ENCODE measurements around the gene TEX2. TPM values are rescaled to one million over a fixed set of nuclear protein-coding genes. Genes with fewer than 3 reads are reported as not detected.
A peak's percentile ranks its signal among the peaks of the same experiment; 100 is the strongest.
"Not testable (repeated sequence)": the region's sequence is repeated elsewhere in the genome, so short reads cannot be mapped to it uniquely, and the experiment has no call there.

Gene TEX2
- total RNA-seq, 1 experiment from 2014 or later, result 36.2 TPM

GRCh38 chr17:64178011-64178825, 84.8 kb downstream of the TEX2 start:
- H3K36me3 ChIP-seq, result peaks cover 14% of the 10 kb centered on the region
- H3K4me1 ChIP-seq, result peaks cover 24% of the 10 kb centered on the region
- DNase-seq, result peak; percentile 94 to 96
- no peaks in the 10 kb centered on the region for H3K27me3 ChIP-seq
- no peaks in the 10 kb centered on the region for H3K9me3 ChIP-seq (replicated peaks)
- peak overlapping the region; percentile 90 for H3K27ac ChIP-seq
- peak overlapping the region; percentile 6; the same call in 1 of the 2 replicates for H3K4me3 ChIP-seq

DNA sequence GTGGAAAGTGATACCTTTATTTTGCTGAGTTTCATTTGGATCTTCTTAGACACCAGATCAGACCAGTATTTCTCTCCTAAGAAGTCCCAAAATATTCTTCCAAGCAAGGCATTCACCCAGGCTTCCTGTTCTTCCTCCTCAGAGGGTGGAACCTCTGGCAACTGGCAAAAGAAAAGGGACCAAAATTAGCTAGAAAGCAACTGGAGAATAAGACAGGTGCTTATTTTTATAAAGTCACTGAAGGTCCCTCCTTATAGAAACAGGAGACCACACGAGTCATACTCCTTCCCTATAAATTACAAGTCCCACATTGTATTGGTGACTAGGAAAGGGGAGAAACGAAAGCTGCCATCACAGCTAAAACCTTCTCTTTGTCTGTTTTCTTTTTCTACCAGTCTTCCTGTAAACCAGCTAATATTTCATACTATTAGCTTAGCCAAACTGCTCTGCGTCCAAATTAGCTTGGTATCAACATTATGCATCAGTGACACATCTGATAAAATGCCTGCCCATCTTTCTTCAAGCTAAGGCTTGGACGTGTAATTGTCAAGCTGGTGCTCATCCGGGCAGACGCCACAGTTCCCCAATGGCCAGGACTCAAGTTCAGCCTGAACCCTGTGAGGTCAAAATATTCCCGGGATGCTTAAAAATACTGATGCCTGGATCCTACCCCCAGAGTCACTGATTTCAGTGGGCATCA, 85.6 kb downstream of the TEX2 start:
- Histone ChIP-seq H3K27me3 (no peaks in the 10 kb centered on the region), H3K36me3 (peaks cover 15% of the 10 kb centered on the region), H3K9me3 (replicated peaks) (no peaks in the 10 kb centered on the region), H3K4me3 (no peak overlapping the region), H3K4me1 (peaks cover 24% of the 10 kb centered on the region), H3K27ac (peak overlapping the region; percentile 90)
- peak in 1 of 2 experiments; percentile 27 for DNase-seq

GRCh38 chr17:64176556-64176955, 86.5 kb downstream of the TEX2 start:
- H3K9me3 ChIP-seq (replicated peaks), result no peaks in the 10 kb centered on the region
- H3K36me3 ChIP-seq, result peaks cover 18% of the 10 kb centered on the region
- DNase-seq, result no peak
- H3K4me3 ChIP-seq, result no peak overlapping the region
- peak overlapping the region; percentile 90 for H3K27ac ChIP-seq
- no peaks in the 10 kb centered on the region for H3K27me3 ChIP-seq
- H3K4me1 ChIP-seq, result peaks cover 24% of the 10 kb centered on the region

GRCh38 chr17:64174686-64175456, 88.2 kb downstream of the TEX2 start:
- Histone ChIP-seq H3K27ac (no peak overlapping the region), H3K36me3 (peaks cover 28% of the 10 kb centered on the region), H3K9me3 (replicated peaks) (no peaks in the 10 kb centered on the region), H3K27me3 (no peaks in the 10 kb centered on the region), H3K4me1 (peaks cover 24% of the 10 kb centered on the region), H3K4me3 (no peak overlapping the region)
- peak; percentile 22 to 32 for DNase-seq

DNA sequence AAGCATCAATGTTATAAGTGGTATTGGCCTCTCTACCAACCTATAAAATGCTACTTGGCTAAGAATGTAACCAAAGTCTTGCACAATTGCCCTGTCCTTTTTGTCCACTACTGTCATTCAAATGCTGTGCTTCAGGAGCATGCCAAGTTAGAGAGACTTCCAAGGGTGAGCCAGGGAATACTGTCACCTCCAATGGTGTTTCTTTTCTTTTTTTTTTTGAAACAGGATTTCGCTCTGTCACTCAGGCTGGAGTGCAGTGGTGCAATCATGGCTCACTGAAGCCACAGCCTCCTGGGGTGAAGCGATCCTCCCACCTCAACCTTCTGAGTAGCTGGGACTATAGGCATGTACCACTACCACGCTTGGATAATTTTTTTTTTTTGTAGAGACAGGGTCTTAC, 89.4 kb downstream of the TEX2 start:
- Histone ChIP-seq H3K36me3 (peaks cover 35% of the 10 kb centered on the region), H3K9me3 (replicated peaks) (no peaks in the 10 kb centered on the region), H3K27me3 (no peaks in the 10 kb centered on the region), H3K4me3 (no peak overlapping the region), H3K4me1 (peaks cover 21% of the 10 kb centered on the region), H3K27ac (no peak overlapping the region)
- no peak for DNase-seq

GRCh38 chr17:64172510-64172909, 90.5 kb downstream of the TEX2 start:
- H3K36me3 ChIP-seq, result peaks cover 40% of the 10 kb centered on the region

GRCh38 chr17:64171041-64171440, 92.0 kb downstream of the TEX2 start:
- Histone ChIP-seq H3K27me3 (no peaks in the 10 kb centered on the region), H3K36me3 (peaks cover 39% of the 10 kb centered on the region), H3K9me3 (replicated peaks) (no peaks in the 10 kb centered on the region), H3K4me1 (peaks cover under 1% of the 10 kb centered on the region), H3K27ac (no peak overlapping the region), H3K4me3 (no peak overlapping the region)
- no peak for DNase-seq

More at GRCh38 chr17:64172510-64172909, 90.5 kb downstream of the TEX2 start:
- Histone ChIP-seq H3K9me3 (replicated peaks) (no peaks in the 10 kb centered on the region), H3K27ac (no peak overlapping the region), H3K4me1 (peaks cover 15% of the 10 kb centered on the region), H3K4me3 (no peak overlapping the region), H3K27me3 (no peaks in the 10 kb centered on the region)
- DNase-seq, result no peak

DNA sequence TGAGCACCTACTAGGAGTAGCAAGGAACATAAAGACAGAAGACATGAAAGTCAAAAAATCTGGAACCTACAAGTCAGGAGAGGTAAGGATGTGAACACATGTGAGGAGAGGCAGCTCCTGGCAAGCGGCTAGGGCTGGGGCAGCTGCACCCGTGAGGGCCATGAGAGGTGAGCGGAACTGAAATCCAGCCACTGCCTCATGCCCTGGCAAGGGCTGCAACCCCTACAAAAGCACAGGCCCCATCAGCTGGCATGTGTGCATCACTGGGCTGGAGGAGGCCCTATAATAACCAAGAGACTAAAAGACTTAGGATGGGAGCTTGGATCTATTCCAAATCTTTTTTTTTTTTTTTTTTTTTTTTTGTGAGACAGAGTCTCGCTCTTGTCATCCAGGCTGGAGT, 92.8 kb downstream of the TEX2 start:
- H3K27ac ChIP-seq, result no peak overlapping the region
- H3K27me3 ChIP-seq, result no peaks in the 10 kb centered on the region
- H3K36me3 ChIP-seq, result peaks cover 39% of the 10 kb centered on the region
- H3K4me3 ChIP-seq, result no peak overlapping the region
- DNase-seq, result no peak
- no peaks in the 10 kb centered on the region; the same call in 1 of the 2 replicates for H3K4me1 ChIP-seq
- H3K9me3 ChIP-seq (replicated peaks), result no peaks in the 10 kb centered on the region

DNA sequence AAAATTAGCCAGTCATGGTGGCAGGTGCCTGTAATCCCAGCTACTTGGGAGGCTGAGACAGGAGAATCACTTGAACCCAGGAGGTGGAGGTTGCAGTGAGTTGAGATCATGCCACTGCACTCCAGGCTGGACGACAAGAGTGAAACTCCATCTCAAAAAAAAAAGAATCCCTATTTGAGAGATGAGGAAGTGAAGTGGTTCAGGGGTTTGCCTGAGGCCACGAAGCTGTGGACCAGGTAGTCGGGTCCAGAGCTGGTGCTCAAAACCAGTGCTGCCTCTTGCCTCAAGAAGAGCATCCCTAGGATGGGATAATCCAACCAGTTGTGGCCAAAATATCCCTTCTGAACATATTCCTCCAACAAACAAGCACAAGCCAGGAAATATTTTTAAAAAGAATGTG, 95.4 kb downstream of the TEX2 start:
- not testable (repeated sequence) for H3K9me3 ChIP-seq (replicated peaks); H3K27me3 ChIP-seq; DNase-seq; H3K4me1 ChIP-seq; H3K27ac ChIP-seq; H3K4me3 ChIP-seq
- peaks cover 40% of the 10 kb centered on the region for H3K36me3 ChIP-seq

GRCh38 chr17:64166876-64167275, 96.2 kb downstream of the TEX2 start:
- Histone ChIP-seq H3K4me1 (no peaks in the 10 kb centered on the region), H3K4me3 (no peak overlapping the region), H3K9me3 (replicated peaks) (no peaks in the 10 kb centered on the region), H3K27me3 (no peaks in the 10 kb centered on the region), H3K27ac (no peak overlapping the region), H3K36me3 (peaks cover 38% of the 10 kb centered on the region)
- no peak for DNase-seq

- no peak for DNase-seq
- Histone ChIP-seq H3K27me3 (no peaks in the 10 kb centered on the region), H3K36me3 (peaks cover 29% of the 10 kb centered on the region), H3K4me1 (no peaks in the 10 kb centered on the region), H3K9me3 (replicated peaks) (no peaks in the 10 kb centered on the region), H3K4me3 (no peak overlapping the region), H3K27ac (no peak overlapping the region)
These were observed 97.7 kb downstream of the TEX2 start for GRCh38 chr17:64165347-64165746.

- Histone ChIP-seq H3K4me3 (no peak overlapping the region), H3K27me3 (no peaks in the 10 kb centered on the region), H3K36me3 (peaks cover 25% of the 10 kb centered on the region), H3K9me3 (replicated peaks) (no peaks in the 10 kb centered on the region), H3K4me1 (no peaks in the 10 kb centered on the region), H3K27ac (no peak overlapping the region)
- no peak for DNase-seq
These were observed 98.3 kb downstream of the TEX2 start for GRCh38 chr17:64164596-64165285.

- H3K9me3 ChIP-seq (replicated peaks), result no peaks in the 10 kb centered on the region
- DNase-seq, result no peak
- H3K4me1 ChIP-seq, result peaks cover 7% of the 10 kb centered on the region
- H3K36me3 ChIP-seq, result peaks cover 22% of the 10 kb centered on the region
- no peak overlapping the region for H3K4me3 ChIP-seq
- H3K27me3 ChIP-seq, result no peaks in the 10 kb centered on the region
- H3K27ac ChIP-seq, result no peak overlapping the region
These were observed 99.6 kb downstream of the TEX2 start for GRCh38 chr17:64163468-64163867.

DNA sequence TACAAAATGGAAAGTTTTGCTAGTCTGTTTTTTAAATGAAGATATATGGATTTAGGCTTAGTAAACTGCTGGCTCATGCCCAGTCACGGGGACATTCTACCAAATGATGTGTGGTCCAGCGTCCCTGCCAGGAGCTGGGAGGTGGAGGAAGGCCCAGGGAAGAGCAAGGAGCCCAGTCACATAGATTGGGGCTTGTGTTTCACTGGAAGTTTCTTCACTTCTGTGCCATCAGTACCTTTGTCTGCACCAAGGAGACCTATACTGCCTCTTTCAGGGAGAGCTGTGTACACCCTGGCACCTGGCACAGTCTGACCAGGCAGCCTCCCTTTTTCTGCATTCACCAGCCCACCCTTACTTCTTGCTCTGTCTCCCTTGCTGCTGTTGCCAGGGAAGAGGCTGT, 100.5 kb downstream of the TEX2 start:
- Histone ChIP-seq H3K4me3 (no peak overlapping the region), H3K4me1 (peaks cover 17% of the 10 kb centered on the region), H3K27ac (no peak overlapping the region), H3K9me3 (replicated peaks) (no peaks in the 10 kb centered on the region), H3K27me3 (no peaks in the 10 kb centered on the region), H3K36me3 (peaks cover 16% of the 10 kb centered on the region)
- no peak for DNase-seq

Measured in SJCRH30 (cell line).